SK-N-MC (cell line): ENCODE results near the gene WTIP.

Experiments used
- EZH2 ChIP-seq: fragments of 200-600 bp; sonication (generic); IDR thresholded peaks from one replicate; pipeline ENCODE4 v1.6.1; 2017; ENCODE audit warnings: antibody characterized with exemption
- POLR2AphosphoS5 ChIP-seq: IDR thresholded peaks from 2 replicates; pipeline ENCODE4 v1.6.1; 2012; ENCODE audit warnings: mild to moderate bottlenecking, low read depth, low read length, borderline replicate concordance

DNA sequence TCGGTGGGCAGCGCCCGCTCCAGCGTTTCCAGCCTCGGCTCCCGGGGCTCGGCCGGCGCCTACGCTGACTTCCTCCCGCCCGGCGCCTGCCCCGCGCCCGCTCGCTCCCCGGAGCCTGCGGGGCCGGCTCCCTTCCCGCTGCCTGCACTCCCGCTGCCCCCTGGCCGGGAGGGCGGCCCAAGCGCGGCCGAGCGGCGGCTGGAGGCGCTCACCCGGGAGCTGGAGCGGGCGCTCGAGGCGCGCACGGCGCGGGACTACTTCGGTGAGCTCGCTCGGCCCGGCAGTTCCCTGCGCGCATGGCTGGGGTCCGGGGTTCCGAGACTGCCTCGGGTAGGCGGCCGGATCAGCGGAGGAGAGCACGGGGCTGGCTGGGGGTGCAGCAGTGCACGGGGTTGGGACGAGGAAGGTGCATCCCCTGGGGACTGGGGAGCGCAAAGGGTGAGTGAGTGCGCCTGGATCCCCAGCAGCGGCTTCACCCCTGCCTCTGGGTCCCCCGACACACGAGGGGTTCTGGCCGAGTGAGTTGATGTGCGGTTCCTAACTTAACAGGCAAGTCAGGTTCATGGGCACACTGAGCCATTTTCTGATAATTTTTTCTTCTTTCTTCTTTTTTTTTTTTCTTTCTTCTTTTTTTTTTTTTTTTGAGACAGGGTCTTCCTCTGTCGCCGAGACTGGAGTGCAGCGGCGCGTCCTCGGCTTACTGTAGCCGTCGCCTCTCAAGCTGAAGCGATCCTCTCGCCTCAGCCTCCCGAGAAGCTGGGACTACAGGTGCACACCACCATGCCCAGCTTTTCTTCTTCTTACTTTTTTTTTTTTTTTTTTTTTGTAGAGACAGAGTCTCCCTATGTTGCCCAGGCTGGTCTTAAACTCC lies 1.1 kb downstream of the WTIP start:
- TF ChIP-seq EZH2 (no peak), POLR2AphosphoS5 (no peak)
